GM19239 (cell line): ENCODE results near the gene DPY19L2.
"Not testable (repeated sequence)": the region's sequence is repeated elsewhere in the genome, so short reads cannot be mapped to it uniquely, and the experiment has no call there.

Experiments
- DNase-seq: peaks from one replicate; pipeline ENCODE4 v3.0.0; 2011; ENCODE audit warnings: low spot score; ENCODE audit not compliant: insufficient read length
- FAIRE-seq: peaks from 2 replicates; lab custom pipeline; 2011; peaks lifted over from hg19 to GRCh38; lab: Jason Lieb, UNC

DPY19L2 gene

GRCh38 chr12:63668028-63668799 is at the start of gene DPY19L2:
TSS of gene DPY19L2 (minus strand) at chr12:63668493. CDS start at chr12:63668393, 100 bp downstream.
- FAIRE-seq (no peak), DNase-seq (no peak)

- DNase-seq, FAIRE-seq: not testable (repeated sequence)
Measured at GRCh38 chr12:63716891-63717290, 48.6 kb upstream of the DPY19L2 start.

DNA sequence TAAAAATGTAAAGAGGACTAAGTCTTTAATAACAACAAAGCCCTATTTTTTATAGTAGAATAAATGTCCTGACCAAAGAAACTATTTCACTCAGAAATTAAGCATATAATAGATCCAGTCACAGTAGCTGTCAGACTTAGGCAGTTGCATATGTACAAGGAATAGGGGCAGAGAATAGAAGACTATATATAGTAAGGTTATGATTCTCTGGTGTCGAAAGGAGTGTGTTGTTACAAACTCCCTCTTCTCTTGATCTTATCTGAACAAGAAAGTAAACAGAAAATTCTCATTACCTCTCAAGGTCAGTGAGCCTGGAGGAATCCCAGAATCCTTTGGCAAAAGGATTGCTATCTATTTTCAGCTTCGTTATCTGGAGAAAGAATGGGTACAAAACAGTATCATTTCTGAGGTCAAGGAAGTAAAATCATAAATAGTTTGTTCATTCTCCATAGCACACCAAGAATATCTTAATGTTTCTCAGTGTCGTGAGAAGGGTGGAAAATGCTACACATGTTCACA is 46.9 kb upstream of the DPY19L2 start:
- not testable (repeated sequence) for DNase-seq, FAIRE-seq

DNA sequence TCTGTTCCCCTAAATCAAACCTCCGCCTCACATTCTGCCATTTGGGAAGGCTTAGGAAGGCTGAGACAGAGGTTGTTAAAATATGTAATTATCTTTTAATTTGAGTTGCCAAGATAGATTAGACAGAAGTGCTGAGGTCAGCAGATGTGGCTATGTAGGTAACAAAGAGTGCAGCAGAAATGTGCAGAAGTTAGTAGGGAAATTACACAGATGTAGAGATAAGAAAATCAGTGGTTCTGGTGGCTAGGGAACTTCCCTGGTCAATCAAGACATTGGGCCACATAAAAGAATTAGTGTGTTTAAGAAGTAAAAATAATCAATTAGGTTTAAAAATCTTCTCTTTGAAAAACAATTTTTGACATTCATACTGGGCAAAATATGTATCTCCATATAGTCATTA is 46.1 kb upstream of the DPY19L2 start:
- not testable (repeated sequence) for FAIRE-seq, DNase-seq

GRCh38 chr12:63713681-63714075 is 45.4 kb upstream of the DPY19L2 start:
- not testable (repeated sequence) for FAIRE-seq, DNase-seq

GRCh38 chr12:63712979-63713680 is 44.8 kb upstream of the DPY19L2 start:
- FAIRE-seq, DNase-seq: not testable (repeated sequence)

DNA sequence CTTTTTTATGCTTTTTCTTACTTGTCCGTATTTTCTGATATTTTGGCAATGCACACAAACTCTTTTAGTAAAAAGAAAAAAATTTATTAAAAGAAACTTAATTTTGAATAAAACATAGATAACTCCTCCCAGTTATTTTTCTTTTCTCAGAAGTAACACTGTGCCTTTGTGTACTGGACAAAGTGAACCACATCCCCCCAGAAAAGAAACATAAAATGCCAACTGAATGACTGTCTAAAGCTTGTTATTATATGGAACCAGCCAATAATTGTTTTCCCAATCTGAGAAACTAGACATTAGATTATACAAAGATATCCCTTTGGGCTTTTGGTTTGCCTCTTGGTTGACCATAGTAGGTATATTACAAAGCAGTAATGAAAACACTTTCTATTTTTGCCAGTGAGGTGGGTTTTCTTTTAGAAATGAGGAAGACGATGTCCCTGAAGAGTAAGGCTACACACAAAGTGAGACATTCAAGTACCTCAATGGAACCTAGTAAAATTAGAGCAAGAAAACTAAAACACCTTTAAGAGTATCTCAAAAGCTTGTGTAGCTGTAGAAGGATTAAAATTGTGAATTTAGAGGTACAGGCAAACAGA is 44.2 kb upstream of the DPY19L2 start:
- not testable (repeated sequence) for FAIRE-seq, DNase-seq

- FAIRE-seq, DNase-seq: not testable (repeated sequence)
Measured at GRCh38 chr12:63711339-63711738, 43.0 kb upstream of the DPY19L2 start.

GRCh38 chr12:63706336-63706735 is 38.0 kb upstream of the DPY19L2 start:
- FAIRE-seq = no peak
- no peak for DNase-seq

DNA sequence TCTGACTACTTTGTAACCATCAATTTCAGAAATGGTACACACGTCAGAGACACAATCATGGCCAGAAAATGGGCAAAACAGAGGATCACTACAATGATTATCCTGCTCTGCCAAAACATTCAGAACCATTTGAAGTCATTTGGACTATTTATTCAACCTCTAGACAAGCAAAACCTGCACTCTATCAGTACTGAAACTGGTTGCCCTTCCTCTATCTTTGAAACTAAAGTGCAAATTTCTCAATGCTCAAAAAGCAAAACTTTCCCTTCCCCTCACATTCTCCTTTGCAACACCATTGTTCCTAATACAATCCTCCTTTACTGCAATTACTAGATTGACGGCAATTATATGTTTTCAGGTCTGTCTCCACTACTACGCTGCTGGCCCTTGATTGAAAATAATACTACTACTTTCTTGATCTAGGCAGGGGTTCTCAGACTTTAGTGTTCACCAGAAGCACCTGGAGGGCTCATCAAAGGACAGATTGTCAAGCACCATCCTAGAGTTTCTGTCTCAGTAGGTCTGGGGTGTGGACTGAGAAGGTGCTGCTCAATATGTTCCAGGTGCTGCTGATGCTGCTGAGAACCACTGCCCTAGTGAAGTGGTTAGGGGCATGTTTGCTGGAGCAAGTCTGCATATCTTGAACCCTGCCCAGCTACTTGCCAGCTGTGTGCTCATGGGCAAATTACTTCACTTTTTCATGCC is 31.5 kb upstream of the DPY19L2 start:
- DNase-seq, FAIRE-seq: not testable (repeated sequence)

DNA sequence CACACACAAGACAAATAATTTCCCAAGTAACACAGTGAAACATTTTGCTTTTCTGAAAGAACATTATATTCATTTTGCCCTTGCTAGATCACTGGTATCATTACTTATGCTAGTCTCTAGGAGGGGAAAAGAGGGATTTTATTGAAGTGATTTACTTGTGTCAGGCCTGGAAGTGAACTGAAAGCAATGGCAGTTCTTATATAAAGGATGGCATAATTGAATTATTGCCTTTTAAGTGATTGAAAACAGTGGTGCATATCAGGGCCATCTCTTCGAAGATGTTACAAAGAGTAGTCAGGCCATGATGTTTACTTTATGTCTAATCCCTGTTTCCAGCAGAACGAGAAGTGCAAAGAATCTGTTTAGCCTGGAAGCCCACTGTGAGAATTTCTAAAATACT is 30.7 kb upstream of the DPY19L2 start:
- FAIRE-seq, DNase-seq: not testable (repeated sequence)

GRCh38 chr12:63690837-63691236 is 22.5 kb upstream of the DPY19L2 start:
- peak; percentile 55 for FAIRE-seq
- not testable (repeated sequence) for DNase-seq

DNA sequence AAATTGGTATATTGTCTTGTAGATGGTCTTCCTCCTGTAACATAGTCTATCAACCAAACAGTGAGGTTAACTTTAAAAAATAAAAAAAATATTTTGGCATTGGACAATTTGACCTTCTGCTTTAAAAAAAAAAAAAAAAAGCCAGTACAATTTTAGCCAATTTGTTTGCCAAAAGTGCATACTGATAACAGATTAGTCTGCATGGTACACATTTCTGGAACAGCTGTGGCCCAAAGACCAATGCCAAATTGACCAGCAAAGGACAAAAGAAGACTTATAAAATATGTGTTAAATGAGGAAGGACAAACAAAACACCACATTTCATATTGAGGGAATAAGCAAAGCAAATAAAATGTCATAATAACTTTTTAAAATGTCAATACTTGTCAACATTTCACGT is 20.8 kb upstream of the DPY19L2 start:
- not testable (repeated sequence) for FAIRE-seq

GRCh38 chr12:63686623-63687022 is 18.3 kb upstream of the DPY19L2 start:
- FAIRE-seq, DNase-seq: not testable (repeated sequence)

More for the DNA sequence above, 20.8 kb upstream of the DPY19L2 start:
- DNase-seq = not testable (repeated sequence)

GRCh38 chr12:63685789-63686188 is 17.5 kb upstream of the DPY19L2 start:
- not testable (repeated sequence) for FAIRE-seq

DNA sequence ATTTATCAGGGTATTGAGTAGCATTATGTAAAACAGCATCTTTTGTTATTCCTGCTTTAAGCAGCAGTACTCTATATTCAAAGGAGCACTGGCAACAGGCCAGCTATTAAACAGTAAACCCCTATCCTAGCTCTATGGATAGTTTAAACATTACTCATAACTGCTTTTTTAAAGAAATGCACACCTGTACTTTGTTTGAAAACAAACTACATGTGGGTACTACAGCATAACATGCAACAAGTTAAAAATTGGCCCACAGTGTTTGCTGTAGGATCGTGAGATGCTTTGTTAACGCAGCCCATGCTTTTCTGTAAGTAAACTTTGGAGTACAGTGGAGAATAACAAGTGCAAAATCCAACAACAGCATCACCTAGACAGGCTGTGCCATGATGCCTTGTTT is 14.3 kb upstream of the DPY19L2 start:
- DNase-seq, FAIRE-seq: not testable (repeated sequence)

More at GRCh38 chr12:63685789-63686188, 17.5 kb upstream of the DPY19L2 start:
- not testable (repeated sequence) for DNase-seq

- not testable (repeated sequence) for FAIRE-seq, DNase-seq
Measured at GRCh38 chr12:63680758-63681157, 12.5 kb upstream of the DPY19L2 start.

DNA sequence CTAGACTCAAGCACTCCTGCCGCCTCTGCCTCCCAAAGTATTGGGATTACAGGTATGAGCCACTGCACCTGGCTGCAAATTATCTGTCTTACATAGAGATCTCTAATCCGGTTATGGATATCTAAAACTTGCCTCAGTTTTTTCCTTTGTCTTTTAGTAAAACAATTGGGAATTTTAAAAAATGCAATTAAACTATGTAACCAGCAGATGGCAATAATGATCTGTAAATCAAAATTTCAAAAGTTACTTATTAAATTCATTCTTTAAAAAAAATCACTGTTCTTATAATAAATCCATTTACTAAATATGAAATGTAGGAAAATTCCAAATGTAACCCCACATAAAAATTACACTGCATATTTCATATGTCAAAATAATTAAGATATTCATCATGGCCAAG is 4.3 kb upstream of the DPY19L2 start:
- DNase-seq, FAIRE-seq: not testable (repeated sequence)

DNA sequence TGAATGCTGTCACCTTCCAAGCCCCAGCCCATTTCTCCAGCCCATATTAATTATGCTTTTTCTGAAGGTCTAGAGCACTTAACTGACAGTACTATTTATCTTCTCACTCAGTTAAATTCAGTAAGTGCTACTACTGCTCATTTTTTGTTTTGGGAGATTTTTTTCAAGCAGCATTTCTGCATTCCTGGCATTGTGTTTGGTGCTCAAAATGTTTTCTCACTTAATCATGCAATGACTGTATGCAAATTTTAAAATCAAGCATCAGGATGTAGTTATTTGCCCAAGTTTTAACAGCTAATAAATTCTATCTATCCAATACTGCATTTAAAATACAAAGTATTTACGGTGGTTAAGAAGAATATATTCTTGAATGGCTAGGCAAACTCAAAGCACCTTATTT is 1.6 kb upstream of the DPY19L2 start:
- DNase-seq, FAIRE-seq: not testable (repeated sequence)

DNA sequence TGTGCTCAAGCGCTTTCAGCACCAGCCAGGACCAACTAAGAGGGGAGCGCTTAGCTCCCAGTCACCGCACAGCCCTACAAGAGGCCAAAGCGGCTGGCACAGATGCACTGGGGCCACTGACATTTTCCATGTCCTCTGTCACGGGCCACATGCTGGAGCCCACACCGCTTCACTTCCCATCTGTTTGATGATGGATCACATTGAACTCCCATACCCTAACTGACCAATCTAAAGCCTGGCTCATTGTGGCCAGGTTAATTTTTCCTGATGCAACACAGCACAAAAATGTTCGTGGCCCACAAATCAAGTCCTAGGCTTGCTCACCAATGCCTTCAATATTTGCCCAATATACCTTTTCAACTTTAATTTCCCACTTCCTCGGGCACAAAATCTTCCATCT is 1.1 kb upstream of the DPY19L2 start:
- FAIRE-seq, DNase-seq: not testable (repeated sequence)
